GM18519 (cell line): ENCODE measurements around the gene UBL5.

ENCODE experiments used
- ATAC-seq: cut with Tn5 transposase; IDR thresholded peaks from one replicate; pipeline ENCODE4 v1.9.1; 2021; ENCODE audit warnings: mild to moderate bottlenecking, moderate library complexity; ENCODE audit not compliant: unreplicated experiment, low FRiP score

UBL5 gene

DNA sequence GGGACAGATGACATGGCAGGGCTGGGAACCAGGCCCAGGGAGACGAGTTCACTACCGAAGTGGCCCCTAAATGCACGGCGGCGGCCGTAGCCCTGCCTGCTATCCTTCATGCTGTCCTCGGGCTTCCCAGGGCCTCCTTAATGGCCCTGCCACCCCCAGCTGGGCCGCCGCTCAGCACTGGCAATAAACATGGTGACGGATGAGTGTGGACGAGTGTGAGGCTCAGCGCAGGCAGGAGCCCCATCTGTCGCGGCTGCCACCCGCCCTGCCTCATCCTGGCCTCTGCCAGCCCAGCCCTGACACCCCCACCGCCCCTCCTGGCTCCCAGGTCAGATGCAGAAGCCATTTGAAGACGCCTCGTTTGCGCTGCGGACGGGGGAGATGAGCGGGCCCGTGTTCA lies 21.0 kb downstream of the UBL5 start:
- no peak for ATAC-seq

GRCh38 chr19:9849791-9850190 lies 22.1 kb downstream of the UBL5 start:
- ATAC-seq, result no peak

- ATAC-seq, result no peak
Observed at GRCh38 chr19:9850235-9850959, 22.7 kb downstream of the UBL5 start.

GRCh38 chr19:9854282-9854846 lies 26.6 kb downstream of the UBL5 start:
- ATAC-seq, result no peak

DNA sequence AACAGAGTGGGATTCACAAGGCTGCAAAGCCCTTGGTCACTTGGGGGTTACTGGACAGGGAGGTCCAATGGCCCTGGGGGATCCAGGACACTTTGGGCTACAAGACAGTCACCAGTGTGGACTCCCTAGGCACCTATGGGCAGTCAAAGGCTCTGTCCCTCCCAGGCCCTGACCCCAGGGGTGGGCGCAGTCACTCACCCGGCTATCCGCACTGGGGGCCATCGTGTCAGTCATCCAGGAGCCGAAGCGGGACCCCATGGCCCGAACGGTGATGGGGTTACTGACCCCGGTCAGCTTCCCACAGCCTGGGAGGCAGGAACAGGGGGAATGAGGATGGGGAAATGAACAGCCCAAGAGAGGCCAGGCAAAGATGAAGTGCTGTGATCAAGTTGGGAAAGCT lies 28.9 kb downstream of the UBL5 start:
- ATAC-seq, result no peak

GRCh38 chr19:9857076-9857721 lies 29.5 kb downstream of the UBL5 start:
- no peak for ATAC-seq

DNA sequence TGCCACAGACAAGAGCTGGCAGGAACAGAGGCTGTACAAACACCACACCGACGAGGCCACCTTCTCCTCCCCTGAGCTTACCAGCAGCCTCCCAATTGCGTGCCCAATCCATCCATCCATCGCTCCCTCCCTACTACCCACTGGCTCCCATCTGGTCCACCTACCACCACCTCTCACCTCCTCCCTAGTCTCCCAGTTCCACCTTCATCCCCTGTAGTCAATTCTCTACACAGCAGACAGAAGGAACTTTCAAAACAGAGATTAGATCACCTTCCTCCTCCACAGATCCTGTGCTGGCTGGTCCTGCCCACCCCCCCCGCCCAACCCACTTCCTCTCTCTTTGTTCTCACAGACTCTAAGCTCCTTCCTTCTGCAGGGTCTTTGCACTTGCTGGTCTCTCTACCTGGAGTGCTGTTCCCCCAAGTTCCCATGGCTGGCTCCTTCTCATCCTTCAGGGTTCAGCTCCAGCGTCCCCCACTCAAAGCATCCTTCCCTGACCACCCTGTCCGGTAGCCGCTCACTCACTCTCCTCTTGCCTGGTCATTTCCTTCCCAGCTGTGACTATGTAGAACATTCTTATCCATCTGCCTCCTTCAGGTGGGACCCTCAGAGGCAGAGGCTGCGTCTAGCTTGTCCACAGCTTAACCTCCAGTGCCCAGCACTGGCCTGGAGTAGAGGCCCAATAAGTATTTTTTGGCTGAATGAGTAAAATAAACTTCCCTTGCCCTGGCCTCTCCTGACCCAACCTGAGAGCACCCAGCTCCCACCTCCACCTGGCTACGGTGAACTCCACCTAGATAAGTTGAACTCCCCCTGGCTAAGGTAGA lies 30.4 kb downstream of the UBL5 start:
- ATAC-seq, result no peak

DNA sequence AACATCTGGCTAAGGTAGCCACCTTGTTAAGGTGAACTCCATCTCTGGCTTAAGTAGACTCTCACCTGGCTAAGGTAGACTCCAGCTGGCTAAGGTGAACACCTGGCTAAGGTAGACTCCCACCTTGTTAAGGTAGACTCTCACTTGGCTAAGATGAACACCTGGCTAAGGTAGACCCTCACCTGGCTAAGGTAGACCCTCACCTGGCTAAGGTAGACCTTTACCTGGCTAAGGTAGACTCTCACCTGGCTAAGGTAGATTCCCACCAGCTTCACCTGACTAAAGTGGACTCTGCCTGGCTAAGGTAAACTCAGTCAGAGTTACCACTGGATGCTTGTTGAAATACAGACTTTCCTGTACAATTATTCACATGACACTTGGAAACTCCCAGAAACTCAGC lies 31.0 kb downstream of the UBL5 start:
- no peak for ATAC-seq

GRCh38 chr19:9860407-9860806 lies 32.7 kb downstream of the UBL5 start:
- ATAC-seq, result no peak

DNA sequence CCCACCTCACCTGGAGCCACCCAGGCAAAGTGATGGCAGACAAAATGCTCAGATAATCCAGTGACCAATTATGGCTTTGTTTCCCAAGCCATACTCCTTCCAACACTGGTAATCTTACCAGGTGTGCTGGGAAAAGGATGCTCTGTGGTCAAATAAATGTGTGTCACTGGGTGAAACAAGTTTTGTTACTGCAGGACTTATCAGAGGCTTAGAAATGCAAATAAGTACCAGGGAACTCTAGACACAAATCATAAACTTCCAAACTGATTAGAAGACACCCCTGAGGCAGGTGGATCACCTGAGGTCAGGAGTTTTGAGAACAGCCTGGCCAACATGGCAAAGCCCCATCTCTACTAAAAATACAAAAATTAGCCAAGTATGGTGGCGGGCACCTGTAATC lies 33.8 kb downstream of the UBL5 start:
- ATAC-seq, result no peak

DNA sequence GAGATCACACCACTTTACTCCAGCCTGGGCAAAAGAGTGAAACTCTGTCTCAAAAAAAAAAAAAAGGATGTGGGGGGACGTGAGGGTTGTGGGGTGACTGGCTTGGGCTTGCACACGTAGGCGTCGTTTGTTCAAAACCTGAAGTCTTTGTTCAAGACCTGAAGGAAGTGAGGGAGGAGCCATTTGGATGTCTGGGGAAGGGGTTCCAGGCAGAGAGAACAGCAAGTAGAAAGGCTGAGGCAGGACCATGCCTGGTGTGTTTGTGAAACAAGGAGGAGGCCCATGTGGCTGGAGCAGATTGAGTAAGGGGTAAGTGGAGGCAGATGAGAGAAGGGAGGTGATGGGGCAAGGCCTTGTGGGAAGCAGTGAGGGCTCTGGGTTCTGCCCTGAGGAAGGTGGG lies 35.2 kb downstream of the UBL5 start:
- no peak for ATAC-seq

GRCh38 chr19:9863759-9864158 lies 36.0 kb downstream of the UBL5 start:
- no peak for ATAC-seq

- no peak for ATAC-seq
Observed at GRCh38 chr19:9865732-9866501, 38.2 kb downstream of the UBL5 start.

DNA sequence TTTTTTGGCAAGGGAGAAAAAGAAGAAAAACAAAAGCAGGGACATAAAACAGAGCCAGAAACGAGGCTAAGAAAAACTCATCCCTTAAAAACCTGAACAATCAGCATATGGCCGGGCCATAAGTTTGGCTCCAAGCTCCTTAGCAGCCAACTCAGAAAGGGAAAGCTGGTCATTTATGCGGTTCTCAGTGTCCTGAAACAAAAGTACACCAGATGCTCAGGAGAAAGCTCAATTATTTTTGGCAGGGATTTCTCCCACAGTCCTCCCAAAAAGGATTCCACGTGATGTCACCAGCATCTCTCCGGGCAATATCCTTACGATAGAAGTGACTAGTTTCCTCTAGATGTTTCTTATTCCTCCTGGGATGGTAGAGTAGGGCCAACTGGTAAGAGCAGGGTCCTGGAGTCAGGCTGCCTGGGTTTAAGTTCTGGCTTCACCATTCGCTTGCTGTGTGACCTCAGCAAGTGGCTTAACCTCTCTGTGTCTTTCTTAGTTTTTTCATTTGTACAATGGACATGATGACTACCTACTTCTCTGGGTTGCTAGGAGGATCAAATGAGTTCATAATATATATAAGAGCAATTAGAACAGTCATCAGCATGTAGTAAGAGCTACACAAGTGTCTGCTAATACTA lies 41.4 kb downstream of the UBL5 start:
- no peak for ATAC-seq

DNA sequence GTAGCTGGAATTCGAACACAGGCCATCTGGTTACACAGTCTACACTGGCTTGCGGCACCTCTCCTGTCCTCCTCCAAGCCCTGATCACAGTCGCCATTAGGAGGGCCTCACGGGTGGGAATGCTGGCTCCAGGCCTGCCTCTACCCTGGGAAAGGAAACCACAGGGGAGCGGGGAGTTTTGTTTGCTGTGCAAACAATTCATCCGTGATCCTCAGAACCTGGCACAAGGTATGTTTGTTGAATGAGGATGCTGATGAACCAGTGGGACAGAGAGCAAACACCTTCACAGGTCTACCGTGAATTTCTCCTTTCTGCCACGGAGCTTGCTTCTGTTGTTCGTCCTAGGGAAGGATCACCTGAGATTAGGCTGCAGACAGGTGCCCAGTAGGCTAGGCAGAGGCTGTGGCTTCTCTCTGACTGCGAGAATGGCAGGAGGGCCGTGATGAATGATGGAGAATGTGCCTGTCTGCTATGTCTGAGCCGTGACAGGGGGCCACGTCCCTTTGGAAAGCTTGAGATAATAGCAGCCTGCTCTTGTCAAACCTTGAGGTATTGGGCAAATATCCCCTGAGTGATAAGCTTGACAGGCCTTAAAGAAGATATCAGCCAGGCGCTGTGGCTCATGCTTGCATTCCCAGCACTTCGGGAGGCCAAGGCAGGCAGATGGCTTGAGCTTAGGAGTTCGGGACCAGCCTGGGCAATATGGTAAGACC lies 44.1 kb downstream of the UBL5 start:
- no peak for ATAC-seq

- no peak for ATAC-seq
Observed at GRCh38 chr19:9872618-9873242, 45.0 kb downstream of the UBL5 start.

DNA sequence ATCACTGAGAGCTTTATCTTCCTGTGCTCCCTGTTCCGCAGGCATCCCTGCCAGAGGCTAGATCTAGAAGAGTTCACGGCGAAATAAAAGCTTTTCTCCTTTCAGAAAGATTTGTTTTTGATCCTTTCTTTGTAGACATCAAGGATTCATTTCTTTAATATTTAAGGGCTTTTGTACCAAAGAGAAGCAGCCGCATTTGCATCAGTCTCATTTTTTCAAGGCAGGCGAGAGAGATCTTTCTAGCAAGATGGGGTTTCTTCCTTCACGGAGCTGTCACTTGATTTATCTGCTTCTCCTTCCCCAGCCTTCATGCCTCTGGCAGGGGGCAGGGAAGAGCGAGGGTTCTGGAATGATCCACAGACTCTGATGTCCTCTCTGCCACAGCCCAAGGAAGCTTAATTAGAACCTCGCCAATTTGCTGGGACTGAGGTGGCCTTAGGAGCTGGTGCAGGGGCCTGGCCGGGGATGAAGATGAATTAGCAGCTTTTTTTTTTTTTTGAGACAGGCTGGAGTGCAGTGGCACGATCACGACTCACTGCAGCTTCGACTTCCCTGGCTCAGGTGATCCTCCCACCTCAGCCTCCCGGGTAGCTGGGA lies 47.4 kb downstream of the UBL5 start:
- ATAC-seq, result no peak

GRCh38 chr19:9875796-9876195 lies 48.1 kb downstream of the UBL5 start:
- ATAC-seq, result no peak
